Psoas muscle (tissue), 8 donors: ENCODE measurements around the gene KLHL3. TPM values are rescaled to one million over a fixed set of nuclear protein-coding genes. Genes with fewer than 3 reads are reported as not detected.

Source experiments
- ATAC-seq, 4 donors: fragments of 200-7000 bp; cut with Tn5 transposase; one replicate each; pipeline ENCODE4 v1.9.1; 2020; ENCODE audit warnings: moderate library complexity in 3 of 4, mild to moderate bottlenecking in 2 of 4
- DNase-seq, 2 donors: peaks; one replicate each; pipeline ENCODE4 v3.0.0-alpha.2; 2020
- H3K27ac ChIP-seq: fragments of 200-600 bp; one replicate; pipeline ENCODE4 v1.8.0; 2022
- H3K27me3 ChIP-seq, 3 donors: fragments of 200-600 bp in 1 of 3; one replicate each; pipeline versions ENCODE4 v1.6.1 to v1.8.0; 2013 to 2022; ENCODE audit warnings: low read length in 2 of 3, mild to moderate bottlenecking in 2 of 3, moderate library complexity in 1 of 3; ENCODE audit not compliant: insufficient read depth in 3 of 3
- H3K36me3 ChIP-seq, 2 donors: fragments of 200-600 bp in 1 of 2; one replicate each; pipeline versions ENCODE4 v1.6.1 to v1.8.0; 2013 to 2022; ENCODE audit warnings: low read depth in 1 of 2, mild to moderate bottlenecking in 1 of 2, moderate library complexity in 1 of 2; ENCODE audit not compliant: insufficient read depth in 1 of 2
- H3K4me1 ChIP-seq: fragments of 200-600 bp; one replicate; pipeline ENCODE4 v1.8.0; 2022
- H3K4me3 ChIP-seq: fragments of 200-600 bp; one replicate; pipeline ENCODE4 v1.8.0; 2022; ENCODE audit warnings: mild to moderate bottlenecking
- H3K9me3 ChIP-seq: fragments of 200-600 bp; one replicate; pipeline ENCODE4 v1.8.0; 2022
- CTCF ChIP-seq: fragments of 200-600 bp; IDR thresholded peaks from one replicate; pipeline ENCODE4 v1.8.0; 2022; ENCODE audit warnings: antibody characterized with exemption
- WGBS, 3 donors: extraction: QIAGEN DNeasy Blood & Tissue Kit; methylation state at CpG; one replicate each; pipeline versions ENCODE4 v1.1.6 to v1.1.7; 2013; 5-methylcytosine and 5-hydroxymethylcytosine counted together
- intact Hi-C, 2 donors: fragments of 100-400 bp; cut with DNase I; formaldehyde crosslinking; loops; one replicate each; pipeline versions ENCODE4 v1.11.0 to v1.14.2; 2022
- polyA plus RNA-seq, 3 donors: library from polyadenylated mRNA; stranded (reverse); fragments of 200-250 nt; gene quantifications; one replicate each; pipeline ENCODE4 v1.2.3, GENCODE V29; 2013
- total RNA-seq, 4 donors: library from RNA; stranded (reverse); fragmentation: NEBNext Ultra II Directional in 2 of 4; extraction: Animal tissue kit (Norgen Biotek cat#: 25700) in 2 of 4; gene quantifications; one replicate each; pipeline versions ENCODE4 v1.2.1 to v1.2.4, GENCODE V29; 2021 to 2023
- donor health status: healthy with polysubstance abuse.
- donor health status: DM: no; HTN: no; CAD: no; lungs with moderate emphysema.
- donor health status: Bipolar disorder and iron deficiency.
- donor health status: healthy.
- donor health status: DM: yes; HTN: yes; CAD: no.
- donor health status: DM: no; HTN: no; CAD: no.
- donor health status: DM: no; HTN: no; CAD: no.
- donor health status: DM: yes; HTN: yes; CAD: no.

Gene KLHL3
- total and polyA plus RNA-seq, 7 donors, result 0.69 to 4.3 (median 1.9) TPM

GRCh38 chr5:137737349-137738131 lies 1.7 kb upstream of the KLHL3 start:
- Histone ChIP-seq H3K4me3 (no peak overlapping the region), H3K27ac (no peak overlapping the region), H3K4me1 (peaks cover 14% of the 10 kb centered on the region), H3K36me3 (no peaks in the 10 kb centered on the region), H3K27me3 (no peaks in the 10 kb centered on the region), H3K9me3 (no peaks in the 10 kb centered on the region)
- DNase-seq, result no peak
- peak in 1 of 4 donors; percentile 27 for ATAC-seq
- WGBS, 3 donors, result 54 to 74% (median 70%) methylated on average over 5 of the region's 5 CpGs
- no peak for TF ChIP-seq CTCF
- intact Hi-C loops, result no loop called here

GRCh38 chr5:137736496-137736895 lies 607 bp upstream of the KLHL3 start:
- Histone ChIP-seq H3K27ac (no peak overlapping the region), H3K27me3 (no peaks in the 10 kb centered on the region), H3K4me3 (no peak overlapping the region), H3K36me3 (no peaks in the 10 kb centered on the region), H3K4me1 (peaks cover 14% of the 10 kb centered on the region), H3K9me3 (no peaks in the 10 kb centered on the region)
- TF ChIP-seq CTCF, result no peak
- intact Hi-C loops, result no loop called here
- ATAC-seq (no peak), DNase-seq (no peak)
- 83 to 94% (median 93%) methylated on average over 1 of the region's 1 CpG for WGBS, 3 donors

GRCh38 chr5:137734962-137735554 lies 831 bp downstream of the KLHL3 start:
- intact Hi-C loops, result no loop called here
- Histone ChIP-seq H3K4me3 (peak overlapping the region; percentile 50), H3K4me1 (peaks cover 14% of the 10 kb centered on the region), H3K27me3 (no peaks in the 10 kb centered on the region), H3K27ac (peak overlapping the region; percentile 17), H3K9me3 (no peaks in the 10 kb centered on the region), H3K36me3 (no peaks in the 10 kb centered on the region)
- WGBS, 3 donors, result 25 to 42% (median 25%) methylated on average over 14 of the region's 14 CpGs
- ATAC-seq (peak; percentile 28 to 71 (median 50)), DNase-seq (no peak)
- no peak for TF ChIP-seq CTCF

GRCh38 chr5:137734331-137734730 lies 1.6 kb downstream of the KLHL3 start:
- no peak overlapping the region for H3K27ac ChIP-seq
- H3K27me3 ChIP-seq, result no peaks in the 10 kb centered on the region
- peaks cover 14% of the 10 kb centered on the region for H3K4me1 ChIP-seq
- no peaks in the 10 kb centered on the region for H3K9me3 ChIP-seq
- WGBS, 3 donors, result 66 to 72% (median 69%) methylated on average over 2 of the region's 2 CpGs
- peak overlapping the region; percentile 50 for H3K4me3 ChIP-seq
- no peak for ATAC-seq
- intact Hi-C loops, result no loop called here
- no peak for TF ChIP-seq CTCF
- no peak for DNase-seq
- H3K36me3 ChIP-seq, result no peaks in the 10 kb centered on the region
